CD4-positive, CD25-positive, alpha-beta regulatory T cell (primary cell): Measurements from ENCODE around the gene PDCD1. TPM values are rescaled to one million over a fixed set of nuclear protein-coding genes. Genes with fewer than 3 reads are reported as not detected.
"Not testable (repeated sequence)": the region's sequence is repeated elsewhere in the genome, so short reads cannot be mapped to it uniquely, and the experiment has no call there.

ENCODE experiments used
- ATAC-seq, 2 donors: fragments of 150-1000 bp; cut with Tn5 transposase; one replicate each; pipeline ENCODE4 v1.10.0; 2021; ENCODE audit warnings: low read depth in 2 of 2, moderate number of reproducible peaks in 2 of 2, moderate library complexity in 1 of 2
- DNase-seq, 3 donors: peaks; one replicate each; pipeline versions ENCODE4 v3.0.0 to v3.0.0-alpha.2; 2012 to 2022; ENCODE audit warnings: mixed read lengths in 1 of 3
- H3K27ac ChIP-seq: one replicate; pipeline ENCODE4 v1.7.0; 2013; ENCODE audit warnings: mild to moderate bottlenecking, low read length; ENCODE audit not compliant: insufficient read depth, poor library complexity, severe bottlenecking
- H3K27me3 ChIP-seq: one replicate; pipeline ENCODE4 v1.7.0; 2013; ENCODE audit warnings: low read length; ENCODE audit not compliant: control insufficient read depth, insufficient read depth
- H3K36me3 ChIP-seq: one replicate; pipeline ENCODE4 v1.7.0; 2013; ENCODE audit warnings: mild to moderate bottlenecking, low read length, moderate library complexity; ENCODE audit not compliant: control insufficient read depth, insufficient read depth
- H3K4me1 ChIP-seq: 2 replicates; pipeline ENCODE4 v1.7.0; 2013; ENCODE audit warnings: mild to moderate bottlenecking, low read length; ENCODE audit not compliant: insufficient read depth, control insufficient read depth, poor library complexity, severe bottlenecking
- H3K4me3 ChIP-seq: one replicate; pipeline ENCODE4 v1.7.0; 2013; ENCODE audit warnings: low read depth, mild to moderate bottlenecking, low read length, moderate library complexity
- H3K9me3 ChIP-seq, 2 experiments: 1 replicate in 1 of 2; 2 replicates in 1 of 2; pipeline ENCODE4 v1.7.0; 2013; ENCODE audit warnings: low read length in 2 of 2, mild to moderate bottlenecking in 1 of 2, moderate library complexity in 1 of 2; ENCODE audit not compliant: control insufficient read depth in 2 of 2
- H3K27ac Mint-ChIP-seq, 3 donors: one replicate each; pipeline ENCODE4 v1.8.0; 2020 to 2022; ENCODE audit warnings: mild to moderate bottlenecking in 3 of 3, mixed read lengths in 3 of 3, moderate library complexity in 2 of 3
- H3K27me3 Mint-ChIP-seq: one replicate; pipeline ENCODE4 v1.8.0; 2022; ENCODE audit warnings: mild to moderate bottlenecking, mixed read lengths
- H3K36me3 Mint-ChIP-seq: one replicate; pipeline ENCODE4 v1.8.0; 2020; ENCODE audit warnings: mixed read lengths
- H3K4me1 Mint-ChIP-seq, 4 donors: one replicate each; pipeline ENCODE4 v1.8.0; 2020 to 2022; ENCODE audit warnings: mixed read lengths in 4 of 4, mild to moderate bottlenecking in 1 of 4
- H3K4me3 Mint-ChIP-seq, 4 donors: one replicate each; pipeline ENCODE4 v1.8.0; 2020 to 2022; ENCODE audit warnings: mild to moderate bottlenecking in 4 of 4, mixed read lengths in 4 of 4, moderate library complexity in 3 of 4
- H3K9me3 Mint-ChIP-seq, 7 donors: one replicate each; pipeline ENCODE4 v1.8.0; 2020 to 2022; ENCODE audit warnings: mixed read lengths in 7 of 7, mild to moderate bottlenecking in 3 of 7, moderate library complexity in 2 of 7
- polyA plus RNA-seq, 4 donors: library from polyadenylated mRNA; unstranded; fragments of 300-500 nt; fragmentation: Illumina TruSeq; gene quantifications; one replicate each; pipeline ENCODE4 v1.2.3, GENCODE V29; 2021
- total RNA-seq: library from RNA; stranded (reverse); gene quantifications from one replicate; pipeline ENCODE4 v1.2.3, GENCODE V29; 2022

The PDCD1 gene
- 12.3 TPM for total RNA-seq
- polyA plus RNA-seq, result 1 to 10 TPM; 6.0 to 8.6 (median 6.6) TPM

GRCh38 chr2:241858206-241859016, at the start of gene PDCD1:
TSS of gene PDCD1 (minus strand) at chr2:241858894. CDS start at chr2:241858838, 56 bp downstream.
- H3K9me3 Mint-ChIP-seq, result peaks cover 0 to 2% (median 0%) of the 10 kb centered on the region in 7 donors
- peak within 1 kb of the TSS; percentile 90 to 97 (median 94) for H3K27ac Mint-ChIP-seq
- H3K4me3 ChIP-seq, result peak within 1 kb of the TSS; percentile 66
- ATAC-seq (peak; percentile 65 to 69), DNase-seq (peak; percentile 38 to 78 (median 44))
- H3K27me3 Mint-ChIP-seq, result no peaks in the 10 kb centered on the region
- H3K36me3 Mint-ChIP-seq, result no peaks in the 10 kb centered on the region
- H3K27me3 ChIP-seq, result no peaks in the 10 kb centered on the region
- no peaks in the 10 kb centered on the region for H3K36me3 ChIP-seq
- peak within 1 kb of the TSS; percentile 85 to 98 (median 95) for H3K4me3 Mint-ChIP-seq
- H3K4me1 ChIP-seq, result peaks cover 48% of the 10 kb centered on the region
- peak within 1 kb of the TSS; percentile 62 for H3K27ac ChIP-seq
- H3K9me3 ChIP-seq, result no peaks in the 10 kb centered on the region
- peaks cover 3 to 47% (median 25%) of the 10 kb centered on the region in 4 donors for H3K4me1 Mint-ChIP-seq

GRCh38 chr2:241907831-241908230, 49.1 kb upstream of the PDCD1 start:
- H3K27me3 Mint-ChIP-seq, H3K4me1 Mint-ChIP-seq, H3K27me3 ChIP-seq, H3K4me3 Mint-ChIP-seq, H3K27ac ChIP-seq, H3K36me3 ChIP-seq, DNase-seq, ATAC-seq, H3K27ac Mint-ChIP-seq, H3K4me1 ChIP-seq, H3K4me3 ChIP-seq, H3K9me3 ChIP-seq, H3K9me3 Mint-ChIP-seq: not testable (repeated sequence)
- peaks cover 36% of the 10 kb centered on the region for H3K36me3 Mint-ChIP-seq

- Mint-ChIP-seq H3K9me3 (peaks cover 0 to 6% (median 1%) of the 10 kb centered on the region in 7 donors), H3K27me3 (no peaks in the 10 kb centered on the region), H3K4me3 (no peak overlapping the region), H3K4me1 (peaks cover 0 to 7% (median under 1%) of the 10 kb centered on the region in 4 donors), H3K36me3 (peaks cover 33% of the 10 kb centered on the region), H3K27ac (no peak overlapping the region)
- no peak for ATAC-seq
- no peaks in the 10 kb centered on the region for H3K9me3 ChIP-seq
- H3K4me3 ChIP-seq, result no peak overlapping the region
- no peak for DNase-seq
- no peak overlapping the region for H3K27ac ChIP-seq
- H3K4me1 ChIP-seq, result no peaks in the 10 kb centered on the region
- peaks cover 7% of the 10 kb centered on the region for H3K36me3 ChIP-seq
- no peaks in the 10 kb centered on the region for H3K27me3 ChIP-seq
Measured at GRCh38 chr2:241906826-241907570, 48.3 kb upstream of the PDCD1 start.

GRCh38 chr2:241906378-241906770, 47.7 kb upstream of the PDCD1 start:
- H3K4me3 ChIP-seq, H3K4me1 ChIP-seq, H3K27ac Mint-ChIP-seq, H3K27me3 Mint-ChIP-seq, DNase-seq, H3K36me3 ChIP-seq, H3K9me3 Mint-ChIP-seq, H3K4me3 Mint-ChIP-seq, H3K4me1 Mint-ChIP-seq, H3K27ac ChIP-seq, ATAC-seq, H3K9me3 ChIP-seq, H3K27me3 ChIP-seq: not testable (repeated sequence)
- peaks cover 28% of the 10 kb centered on the region for H3K36me3 Mint-ChIP-seq

GRCh38 chr2:241905716-241906377, 47.2 kb upstream of the PDCD1 start:
- Mint-ChIP-seq H3K36me3 (peaks cover 26% of the 10 kb centered on the region), H3K4me1 (peaks cover 0 to 7% (median 4%) of the 10 kb centered on the region in 4 donors), H3K27me3 (no peaks in the 10 kb centered on the region), H3K27ac (no peak overlapping the region), H3K9me3 (peaks cover 0 to 1% (median 0%) of the 10 kb centered on the region in 7 donors), H3K4me3 (no peak overlapping the region)
- H3K4me1 ChIP-seq, result no peaks in the 10 kb centered on the region
- no peak overlapping the region for H3K4me3 ChIP-seq
- no peak for ATAC-seq
- H3K36me3 ChIP-seq, result peaks cover 7% of the 10 kb centered on the region
- H3K27me3 ChIP-seq, result no peaks in the 10 kb centered on the region
- no peaks in the 10 kb centered on the region for H3K9me3 ChIP-seq
- no peak overlapping the region for H3K27ac ChIP-seq
- DNase-seq, result no peak

- Mint-ChIP-seq H3K36me3 (peaks cover 19% of the 10 kb centered on the region), H3K4me1 (peaks cover 0 to 10% (median 5%) of the 10 kb centered on the region in 4 donors), H3K9me3 (no peaks in the 10 kb centered on the region), H3K4me3 (peak overlapping the region in 1 of 4 donors; percentile 15), H3K27ac (no peak overlapping the region), H3K27me3 (no peaks in the 10 kb centered on the region)
- H3K27ac ChIP-seq, result no peak overlapping the region
- peaks cover 3% of the 10 kb centered on the region for H3K36me3 ChIP-seq
- no peaks in the 10 kb centered on the region for H3K27me3 ChIP-seq
- H3K4me3 ChIP-seq, result no peak overlapping the region
- H3K4me1 ChIP-seq, result no peaks in the 10 kb centered on the region
- ATAC-seq (no peak), DNase-seq (no peak)
- no peaks in the 10 kb centered on the region for H3K9me3 ChIP-seq
Measured at GRCh38 chr2:241904791-241905710, 46.4 kb upstream of the PDCD1 start.
